ENCODE data around the gene PSMD5.

Gene PSMD5

DNA sequence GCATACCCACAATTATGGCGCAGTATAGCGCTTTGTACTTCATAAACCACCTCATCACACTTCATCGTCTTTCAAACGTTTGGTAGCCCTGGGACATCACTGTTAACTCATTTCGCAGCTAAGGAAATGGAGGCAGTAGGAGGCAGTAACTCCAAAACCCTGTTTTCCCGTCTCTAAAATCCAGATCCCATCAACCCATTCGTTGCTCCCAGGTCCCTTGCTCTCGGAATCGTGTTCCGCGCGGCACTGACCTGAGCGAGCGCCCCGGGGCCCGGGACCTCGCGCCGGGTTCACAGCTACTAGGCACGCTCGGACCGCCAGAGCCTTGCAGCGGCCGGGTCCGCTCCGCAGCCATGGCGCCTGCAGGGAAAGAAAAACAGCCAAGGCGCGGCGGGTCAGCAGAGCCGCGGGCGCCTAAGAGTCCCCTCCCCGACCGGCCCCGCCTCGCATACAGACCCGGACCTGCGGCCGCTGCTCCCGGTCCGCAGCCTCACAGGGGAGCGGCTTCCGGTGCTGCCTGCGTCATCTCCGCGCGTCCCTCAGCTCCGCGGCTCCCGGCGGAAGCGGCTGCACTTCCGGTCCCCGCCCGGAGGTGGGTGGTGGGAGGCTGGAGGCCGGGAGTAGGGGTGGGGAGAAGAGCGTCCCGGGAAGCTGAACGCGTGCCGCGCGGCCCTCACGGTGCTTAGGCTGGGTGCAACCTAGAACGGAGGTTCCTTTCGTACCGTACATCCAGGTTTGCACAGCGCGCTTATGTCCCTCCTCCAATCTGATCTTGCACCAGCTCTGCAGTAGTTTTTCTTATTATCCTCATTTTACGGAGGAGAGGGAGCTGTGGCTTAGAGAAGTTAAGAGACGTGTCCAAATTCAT, 49.6 kb downstream of the PSMD5 start, which contains the start of gene FBXW2:
FBXW2 (minus strand) TSS at position 519 of the 868 bp plus-strand sequence. CDS start 5,158 bp downstream, outside the sequence.
- Histone ChIP-seq H3K27me3 (ENCODE audit: low read length) (no peaks in the 10 kb centered on the region), H3K36me3 (ENCODE audit: low read length) (no peaks in the 10 kb centered on the region), H3K9me3 (ENCODE audit: insufficient read depth, low read length) (no peaks in the 10 kb centered on the region), H3K4me3 (ENCODE audit: insufficient read depth, low read length, poor library complexity, severe bottlenecking) (peak within 1 kb of the TSS; percentile 74), H3F3A (ENCODE audit: insufficient read depth) (no peaks in the 10 kb centered on the region), H4K20me1 (ENCODE audit: low read depth, low read length) (no peaks in the 10 kb centered on the region), H2AFZ (ENCODE audit: low read depth, low read length, severe bottlenecking) (peak within 1 kb of the TSS; percentile 87), H3K27ac (ENCODE audit: low read depth, low read length) (peak within 1 kb of the TSS; percentile 52), H3K9me2 (replicated peaks; ENCODE audit: insufficient read depth, low read length) (no peaks in the 10 kb centered on the region), H3K4me2 (ENCODE audit: low read depth, low read length, poor library complexity, severe bottlenecking) (peak within 1 kb of the TSS; percentile 86), H3K79me2 (ENCODE audit: insufficient read depth, low read length) (peaks cover 55% of the 10 kb centered on the region), H3K9ac (ENCODE audit: low read length) (peak within 1 kb of the TSS; percentile 78)
- TF ChIP-seq EZH2phosphoT487 (conservative IDR thresholded peaks at IDR 0.05; ENCODE audit: low read length) = no peak
- TF ChIP-seq, protein P1, sequence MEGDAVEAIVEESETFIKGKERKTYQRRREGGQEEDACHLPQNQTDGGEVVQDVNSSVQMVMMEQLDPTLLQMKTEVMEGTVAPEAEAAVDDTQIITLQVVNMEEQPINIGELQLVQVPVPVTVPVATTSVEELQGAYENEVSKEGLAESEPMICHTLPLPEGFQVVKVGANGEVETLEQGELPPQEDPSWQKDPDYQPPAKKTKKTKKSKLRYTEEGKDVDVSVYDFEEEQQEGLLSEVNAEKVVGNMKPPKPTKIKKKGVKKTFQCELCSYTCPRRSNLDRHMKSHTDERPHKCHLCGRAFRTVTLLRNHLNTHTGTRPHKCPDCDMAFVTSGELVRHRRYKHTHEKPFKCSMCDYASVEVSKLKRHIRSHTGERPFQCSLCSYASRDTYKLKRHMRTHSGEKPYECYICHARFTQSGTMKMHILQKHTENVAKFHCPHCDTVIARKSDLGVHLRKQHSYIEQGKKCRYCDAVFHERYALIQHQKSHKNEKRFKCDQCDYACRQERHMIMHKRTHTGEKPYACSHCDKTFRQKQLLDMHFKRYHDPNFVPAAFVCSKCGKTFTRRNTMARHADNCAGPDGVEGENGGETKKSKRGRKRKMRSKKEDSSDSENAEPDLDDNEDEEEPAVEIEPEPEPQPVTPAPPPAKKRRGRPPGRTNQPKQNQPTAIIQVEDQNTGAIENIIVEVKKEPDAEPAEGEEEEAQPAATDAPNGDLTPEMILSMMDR (IDR thresholded peaks at IDR 0.05; ENCODE audit: insufficient read depth, low read length, poor library complexity, severe bottlenecking) = no peak

GRCh38 chr9:120791161-120791560, 51.6 kb downstream of the PSMD5 start:
- Histone ChIP-seq H3K9me2 (replicated peaks; ENCODE audit: insufficient read depth, low read length) (no peaks in the 10 kb centered on the region), H3K4me2 (ENCODE audit: low read depth, low read length, poor library complexity, severe bottlenecking) (peak overlapping the region; percentile 86)

DNA sequence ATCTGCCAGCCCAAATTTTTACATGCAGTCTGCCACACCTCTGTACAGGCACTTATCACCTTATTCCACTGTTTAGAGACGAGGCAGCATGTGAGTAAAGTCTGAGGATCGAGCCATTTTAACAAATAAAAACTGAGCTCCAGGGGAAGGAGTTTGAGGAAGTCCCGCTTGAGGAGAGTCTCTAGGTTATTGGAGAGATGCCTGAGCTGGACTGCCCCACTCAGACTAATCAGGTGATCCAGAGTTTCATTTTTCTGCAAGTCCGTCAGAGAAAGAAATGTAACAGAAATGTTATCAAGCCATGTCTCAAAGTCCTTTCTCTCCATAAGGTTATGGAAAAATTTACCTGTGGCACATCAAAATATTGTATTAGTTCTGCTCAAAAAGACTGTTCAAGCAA, 54.8 kb downstream of the PSMD5 start:
- H2AFZ ChIP-seq (ENCODE audit: low read depth, low read length, severe bottlenecking) = no peak overlapping the region
- H3K9me3 ChIP-seq (ENCODE audit: insufficient read depth, low read length) = no peaks in the 10 kb centered on the region
- no peak overlapping the region for H3K4me3 ChIP-seq (ENCODE audit: insufficient read depth, low read length, poor library complexity, severe bottlenecking)
- no peak for TF ChIP-seq EZH2phosphoT487 (conservative IDR thresholded peaks at IDR 0.05; ENCODE audit: low read length)
- TF ChIP-seq, protein P1 (IDR thresholded peaks at IDR 0.05; ENCODE audit: insufficient read depth, low read length, poor library complexity, severe bottlenecking) = no peak
- no peaks in the 10 kb centered on the region for H3F3A ChIP-seq (ENCODE audit: insufficient read depth)
- H3K27me3 ChIP-seq (ENCODE audit: low read length) = no peaks in the 10 kb centered on the region
- no peak overlapping the region for H3K9ac ChIP-seq (ENCODE audit: low read length)
- no peak overlapping the region for H3K27ac ChIP-seq (ENCODE audit: low read depth, low read length)
- no peaks in the 10 kb centered on the region for H3K9me2 ChIP-seq (replicated peaks; ENCODE audit: insufficient read depth, low read length)
- peaks cover 88% of the 10 kb centered on the region for H3K79me2 ChIP-seq (ENCODE audit: insufficient read depth, low read length)
- no peak overlapping the region for H3K4me2 ChIP-seq (ENCODE audit: low read depth, low read length, poor library complexity, severe bottlenecking)
- H3K36me3 ChIP-seq (ENCODE audit: low read length) = peaks cover 17% of the 10 kb centered on the region; the same call in 1 of the 2 replicates
- H4K20me1 ChIP-seq (ENCODE audit: low read depth, low read length) = no peaks in the 10 kb centered on the region

More at GRCh38 chr9:120791161-120791560, 51.6 kb downstream of the PSMD5 start:
- H3K4me3 ChIP-seq (ENCODE audit: insufficient read depth, low read length, poor library complexity, severe bottlenecking) = no peak overlapping the region
- no peaks in the 10 kb centered on the region for H3F3A ChIP-seq (ENCODE audit: insufficient read depth)
- no peak overlapping the region for H3K9ac ChIP-seq (ENCODE audit: low read length)
- TF ChIP-seq, protein P1 (IDR thresholded peaks at IDR 0.05; ENCODE audit: insufficient read depth, low read length, poor library complexity, severe bottlenecking) = no peak
- no peak for TF ChIP-seq EZH2phosphoT487 (conservative IDR thresholded peaks at IDR 0.05; ENCODE audit: low read length)
- no peaks in the 10 kb centered on the region for H3K27me3 ChIP-seq (ENCODE audit: low read length)
- no peaks in the 10 kb centered on the region for H4K20me1 ChIP-seq (ENCODE audit: low read depth, low read length)
- peaks cover 8% of the 10 kb centered on the region; the same call in 1 of the 2 replicates for H3K36me3 ChIP-seq (ENCODE audit: low read length)
- no peak overlapping the region for H3K27ac ChIP-seq (ENCODE audit: low read depth, low read length)
- no peaks in the 10 kb centered on the region for H3K9me3 ChIP-seq (ENCODE audit: insufficient read depth, low read length)
- peaks cover 73% of the 10 kb centered on the region for H3K79me2 ChIP-seq (ENCODE audit: insufficient read depth, low read length)
- no peak overlapping the region for H2AFZ ChIP-seq (ENCODE audit: low read depth, low read length, severe bottlenecking)

All from SU-DHL-6 (cell line).